ENCODE data around the gene ADRA2C. TPM values are rescaled to one million over a fixed set of nuclear protein-coding genes. Genes with fewer than 3 reads are reported as not detected.

The ADRA2C gene
- polyA plus RNA-seq, 1 donor from 2014 or later = 3.0 TPM

- H3K27me3 ChIP-seq (ENCODE audit: insufficient read depth, low read depth, low read length) = no peaks in the 10 kb centered on the region
- no peaks in the 10 kb centered on the region for H4K20me1 ChIP-seq (ENCODE audit: insufficient read depth)
- H3K9me3 ChIP-seq (ENCODE audit: low read length) = no peaks in the 10 kb centered on the region
- no peak overlapping the region for H3K4me2 ChIP-seq (ENCODE audit: low read length)
- no peak overlapping the region for H3K27ac ChIP-seq (ENCODE audit: low read length)
- no peaks in the 10 kb centered on the region for H3K79me2 ChIP-seq (replicated peaks; ENCODE audit: insufficient read depth, low read length)
- TF ChIP-seq CTCF (IDR thresholded peaks at IDR 0.05; ENCODE audit: poor library complexity, severe bottlenecking) (no peak), TAF1 (IDR thresholded peaks at IDR 0.05; ENCODE audit: low read depth) (no peak), EZH2 (IDR thresholded peaks at IDR 0.05; ENCODE audit: borderline replicate concordance, insufficient read depth, low read length, poor library complexity, severe bottlenecking) (no peak), RAD21 (conservative IDR thresholded peaks at IDR 0.05) (no peak), MXI1 (conservative IDR thresholded peaks at IDR 0.05; ENCODE audit: poor library complexity, severe bottlenecking) (no peak), POLR2AphosphoS5 (IDR thresholded peaks at IDR 0.05) (no peak), SMC3 (conservative IDR thresholded peaks at IDR 0.05; ENCODE audit: poor library complexity) (no peak), EP300 (conservative IDR thresholded peaks at IDR 0.05; ENCODE audit: poor library complexity, severe bottlenecking) (no peak), REST (IDR thresholded peaks at IDR 0.05; ENCODE audit: borderline replicate concordance) (no peak)
- H3F3A ChIP-seq (ENCODE audit: insufficient read depth, low read length, poor library complexity, severe bottlenecking) = no peaks in the 10 kb centered on the region
- no peak overlapping the region for H3K9ac ChIP-seq (ENCODE audit: low read length)
- H2AFZ ChIP-seq (ENCODE audit: low read depth, low read length) = no peak overlapping the region
- H3K36me3 ChIP-seq (ENCODE audit: insufficient read depth, low read length) = no peaks in the 10 kb centered on the region
- H3K9me2 ChIP-seq (ENCODE audit: insufficient read depth, low read length) = no peaks in the 10 kb centered on the region
- no peak overlapping the region for H3K4me3 ChIP-seq (ENCODE audit: low read length)
These were observed 41.1 kb downstream of the ADRA2C start for GRCh38 chr4:3807311-3807710.

GRCh38 chr4:3807822-3808496 lies 41.8 kb downstream of the ADRA2C start:
- Histone ChIP-seq H3K27ac (ENCODE audit: low read length) (no peak overlapping the region), H3K79me2 (replicated peaks; ENCODE audit: insufficient read depth, low read length) (no peaks in the 10 kb centered on the region), H3K9me2 (ENCODE audit: insufficient read depth, low read length) (no peaks in the 10 kb centered on the region), H3K4me2 (ENCODE audit: low read length) (no peak overlapping the region), H3K27me3 (ENCODE audit: insufficient read depth, low read depth, low read length) (no peaks in the 10 kb centered on the region), H3K36me3 (ENCODE audit: insufficient read depth, low read length) (no peaks in the 10 kb centered on the region), H3K9me3 (ENCODE audit: low read length) (no peaks in the 10 kb centered on the region), H2AFZ (ENCODE audit: low read depth, low read length) (no peak overlapping the region), H3F3A (ENCODE audit: insufficient read depth, low read length, poor library complexity, severe bottlenecking) (no peaks in the 10 kb centered on the region), H3K4me3 (ENCODE audit: low read length) (no peak overlapping the region), H3K9ac (ENCODE audit: low read length) (no peak overlapping the region), H4K20me1 (ENCODE audit: insufficient read depth) (no peaks in the 10 kb centered on the region)
- TF ChIP-seq RAD21 (conservative IDR thresholded peaks at IDR 0.05) (no peak), TAF1 (IDR thresholded peaks at IDR 0.05; ENCODE audit: low read depth) (no peak), POLR2AphosphoS5 (IDR thresholded peaks at IDR 0.05) (no peak), CTCF (IDR thresholded peaks at IDR 0.05; ENCODE audit: poor library complexity, severe bottlenecking) (no peak), MXI1 (conservative IDR thresholded peaks at IDR 0.05; ENCODE audit: poor library complexity, severe bottlenecking) (no peak), EP300 (conservative IDR thresholded peaks at IDR 0.05; ENCODE audit: poor library complexity, severe bottlenecking) (no peak), REST (IDR thresholded peaks at IDR 0.05; ENCODE audit: borderline replicate concordance) (no peak), EZH2 (IDR thresholded peaks at IDR 0.05; ENCODE audit: borderline replicate concordance, insufficient read depth, low read length, poor library complexity, severe bottlenecking) (no peak), SMC3 (conservative IDR thresholded peaks at IDR 0.05; ENCODE audit: poor library complexity) (no peak)

Measured in neural cell (in vitro differentiated cells).